Hematopoietic multipotent progenitor cell treated with erythropoietin and hydrocortisone succinate and interleukin-3 and kit ligand, for 8 days (in vitro differentiated cells): ENCODE measurements around the gene ACTN1.
"Not testable (repeated sequence)": the region's sequence is repeated elsewhere in the genome, so short reads cannot be mapped to it uniquely, and the experiment has no call there.

Experiments used
- DNase-seq: peaks from one replicate; pipeline ENCODE4 v3.0.0-alpha.2; 2015

ACTN1 gene

DNA sequence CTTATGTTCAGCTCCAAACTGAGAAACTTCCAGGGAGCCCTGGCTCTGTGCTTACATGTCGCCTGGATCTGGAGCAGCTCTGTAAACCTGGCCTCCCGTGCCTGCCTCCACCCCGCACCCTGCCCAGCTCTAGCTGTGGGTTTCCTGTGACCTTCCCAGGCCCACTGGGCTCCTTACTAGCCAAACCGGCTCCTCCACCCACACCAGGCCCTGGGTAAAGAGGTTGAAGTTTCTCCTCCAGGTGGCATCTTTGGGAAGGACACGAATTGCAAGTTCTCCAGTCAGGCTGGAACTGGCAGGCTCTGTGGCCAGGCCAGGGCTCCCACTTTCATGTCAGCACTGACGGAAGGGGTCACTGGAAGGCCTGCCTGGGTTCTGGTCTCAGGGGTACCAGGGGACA is 125.4 kb downstream of the ACTN1 start:
- no peak for DNase-seq

DNA sequence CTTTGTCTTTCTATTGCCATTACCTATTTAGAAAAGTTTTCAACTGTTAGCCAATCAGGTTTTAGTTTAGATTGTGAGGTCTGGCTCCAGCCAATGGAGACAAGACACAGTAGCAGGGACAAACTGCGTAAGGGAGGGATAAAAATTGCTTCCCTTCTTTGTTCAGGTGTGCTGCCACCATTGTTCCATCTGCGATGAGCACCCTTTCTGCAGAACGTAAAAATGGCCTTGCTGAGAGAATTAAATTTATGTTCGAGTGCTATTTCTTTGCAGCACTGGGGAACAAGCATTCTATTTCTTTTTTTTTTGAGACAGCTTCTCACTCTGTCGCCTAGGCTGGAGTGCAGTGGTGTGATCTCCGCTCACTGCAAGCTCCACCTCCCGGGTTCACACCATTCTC is 126.6 kb downstream of the ACTN1 start:
- not testable (repeated sequence) for DNase-seq

DNA sequence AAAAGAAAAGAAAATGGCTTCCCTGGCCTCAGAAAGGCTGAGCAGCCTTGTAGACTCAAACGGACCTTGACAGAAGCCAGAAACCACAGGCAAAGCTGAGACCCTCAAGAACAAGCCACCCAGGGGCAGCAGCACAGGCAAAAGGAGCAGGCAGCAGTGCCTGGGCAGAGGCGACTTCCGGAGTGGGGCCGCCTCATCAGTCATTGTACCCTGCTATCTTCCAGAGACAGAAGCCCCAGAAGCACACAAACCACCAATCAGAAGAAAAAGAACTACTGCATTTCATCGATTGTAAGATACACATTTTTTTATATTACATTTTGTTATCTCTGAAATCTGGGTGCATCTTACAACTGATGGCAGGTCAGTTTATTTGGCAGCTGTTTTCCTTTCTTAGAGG is 128.0 kb downstream of the ACTN1 start:
- DNase-seq, result peak; percentile 43

DNA sequence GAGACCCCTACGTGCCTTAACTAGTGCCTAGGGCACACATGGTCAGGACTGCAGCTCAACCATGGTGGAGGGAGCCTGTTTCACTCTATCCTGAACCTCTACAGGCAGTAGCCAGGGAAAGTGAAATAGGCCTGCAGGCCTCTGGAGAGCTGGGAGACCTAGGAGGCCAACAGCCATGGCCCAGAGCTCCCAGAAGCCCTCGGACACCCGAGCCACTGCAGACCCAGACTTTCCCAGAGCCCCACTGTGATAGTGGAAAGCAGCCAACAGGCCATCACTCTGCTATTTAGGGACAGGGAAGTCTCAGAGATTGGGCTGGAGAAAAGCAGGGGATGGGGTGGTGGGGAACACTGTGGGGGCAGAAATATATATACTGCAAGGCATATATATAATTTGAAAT is 129.7 kb downstream of the ACTN1 start:
- DNase-seq, result no peak

DNA sequence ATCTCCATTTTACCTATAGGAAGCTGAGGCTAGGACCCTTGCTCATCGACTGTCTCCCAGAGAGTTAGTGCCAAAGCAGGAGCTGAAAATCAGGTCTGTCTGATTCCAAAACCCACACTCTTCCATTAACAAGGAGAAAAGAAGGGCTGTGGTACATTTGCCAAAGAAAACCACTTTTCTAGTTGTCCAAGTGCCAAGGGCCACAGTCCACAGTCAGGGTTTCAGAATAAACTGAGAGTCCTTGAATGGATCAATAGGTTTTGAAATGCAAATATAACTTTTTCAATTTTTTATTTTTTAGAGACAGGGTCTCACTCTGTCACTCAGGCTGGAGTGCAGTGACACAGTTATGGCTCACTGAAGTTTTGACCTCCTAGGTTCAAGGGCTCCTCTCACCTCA is 130.8 kb downstream of the ACTN1 start:
- DNase-seq, result no peak

DNA sequence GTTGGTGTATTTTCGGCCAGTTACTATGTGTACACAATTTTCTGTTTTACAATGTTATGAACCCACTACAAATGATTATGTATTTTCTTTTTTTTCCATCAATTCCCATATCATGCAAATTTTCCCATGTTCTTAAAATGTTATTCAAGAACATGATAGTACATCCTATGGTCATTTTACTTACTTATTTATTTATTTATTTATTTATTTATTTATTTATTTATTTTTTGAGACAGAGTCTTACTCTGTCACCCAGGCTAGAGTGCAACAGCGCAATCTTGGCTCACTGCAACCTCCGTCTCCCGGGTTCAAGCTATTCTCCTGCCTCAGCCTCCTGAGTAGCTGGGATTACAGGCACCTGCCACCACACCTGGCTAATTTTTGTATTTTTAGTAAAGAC is 131.5 kb downstream of the ACTN1 start:
- DNase-seq, result not testable (repeated sequence)

DNA sequence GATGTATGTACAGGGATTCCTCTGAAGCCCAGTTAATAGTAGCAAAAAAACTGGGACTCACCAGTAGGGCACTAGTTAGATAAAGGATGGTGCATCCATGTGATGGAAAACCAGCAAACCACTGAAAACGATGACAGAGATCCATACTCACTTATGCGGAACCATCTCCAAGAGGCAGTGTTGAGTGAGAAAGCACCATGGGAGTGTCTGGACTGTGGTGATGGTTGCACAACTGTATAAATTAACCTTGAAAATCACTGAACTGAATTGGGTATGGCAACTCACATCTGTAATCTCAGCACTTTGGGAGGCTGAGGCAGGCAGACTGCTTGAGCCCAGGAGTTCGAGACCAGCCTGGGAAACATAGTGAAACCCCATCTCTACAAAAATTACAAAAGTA is 132.6 kb downstream of the ACTN1 start:
- no peak for DNase-seq

DNA sequence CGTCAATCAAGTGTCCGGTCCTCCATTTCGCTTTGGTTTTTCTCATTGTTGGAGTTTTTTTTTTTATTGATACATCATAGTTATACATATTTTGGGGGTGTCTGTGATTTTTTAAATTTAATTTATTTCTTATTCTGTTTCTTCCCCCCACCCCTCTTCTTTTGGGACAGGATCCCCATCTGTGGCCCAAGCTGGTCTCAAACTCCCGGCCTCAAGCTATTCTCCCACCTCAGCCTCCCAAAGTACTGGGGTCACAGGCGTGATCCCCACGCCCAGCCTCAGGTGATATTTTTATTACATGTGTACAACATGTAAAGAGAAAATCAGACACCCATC is 134.9 kb downstream of the ACTN1 start:
- DNase-seq, result no peak

DNA sequence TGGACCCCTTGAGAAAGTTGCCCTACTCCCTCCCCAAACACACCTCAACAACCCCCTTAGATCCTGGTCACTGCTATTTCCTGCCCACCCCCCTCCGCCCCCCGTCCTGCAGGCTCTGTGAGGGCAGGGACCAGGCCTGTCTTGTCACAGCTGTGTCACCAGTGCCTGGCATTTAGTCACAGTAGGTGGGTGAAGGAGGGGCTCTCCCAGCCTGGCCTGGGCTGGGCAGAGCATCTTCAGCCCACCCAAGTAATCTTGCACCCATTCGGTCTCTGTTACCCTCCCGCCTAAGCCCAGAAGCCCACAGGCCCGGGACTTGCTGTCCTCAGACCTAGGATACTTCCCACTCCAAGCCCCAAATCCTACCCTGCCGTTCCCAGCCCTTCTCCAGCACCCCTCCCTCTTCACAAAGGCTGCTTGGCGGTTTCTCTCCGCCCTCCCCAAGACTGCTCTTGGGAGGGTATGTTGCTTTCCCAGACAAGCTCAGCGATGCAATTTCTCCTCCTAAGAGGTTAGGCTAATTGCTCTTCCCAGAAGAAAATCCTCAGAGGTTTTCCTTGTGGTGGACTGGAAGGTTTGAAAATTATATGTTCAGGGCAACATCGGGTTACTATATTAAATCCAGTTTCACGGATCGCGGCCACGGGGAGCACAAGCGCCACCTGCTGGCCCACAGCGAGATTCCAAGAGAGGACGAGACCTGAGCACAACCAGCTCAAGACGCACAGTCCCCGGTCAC is 135.5 kb downstream of the ACTN1 start:
- peak; percentile 64 for DNase-seq

DNA sequence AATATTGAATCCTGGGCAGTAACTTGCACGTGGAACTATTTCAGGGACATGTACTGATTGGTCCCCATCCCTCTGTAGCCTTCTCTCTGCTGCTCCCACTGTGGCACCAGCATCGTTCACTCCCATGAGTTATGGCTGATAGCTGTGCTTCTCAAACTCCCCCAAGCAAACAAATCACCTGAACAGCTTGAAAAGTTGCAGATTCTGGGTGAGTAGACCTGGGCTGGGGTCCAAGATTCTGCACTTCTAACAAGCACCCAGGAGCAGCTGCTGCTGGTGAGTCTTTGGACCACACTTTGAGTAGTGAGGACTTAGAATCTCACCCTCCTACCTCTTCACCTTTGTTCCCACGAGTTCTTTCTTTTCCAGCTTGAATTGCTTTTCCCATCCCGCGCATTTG is 136.8 kb downstream of the ACTN1 start:
- no peak for DNase-seq

DNA sequence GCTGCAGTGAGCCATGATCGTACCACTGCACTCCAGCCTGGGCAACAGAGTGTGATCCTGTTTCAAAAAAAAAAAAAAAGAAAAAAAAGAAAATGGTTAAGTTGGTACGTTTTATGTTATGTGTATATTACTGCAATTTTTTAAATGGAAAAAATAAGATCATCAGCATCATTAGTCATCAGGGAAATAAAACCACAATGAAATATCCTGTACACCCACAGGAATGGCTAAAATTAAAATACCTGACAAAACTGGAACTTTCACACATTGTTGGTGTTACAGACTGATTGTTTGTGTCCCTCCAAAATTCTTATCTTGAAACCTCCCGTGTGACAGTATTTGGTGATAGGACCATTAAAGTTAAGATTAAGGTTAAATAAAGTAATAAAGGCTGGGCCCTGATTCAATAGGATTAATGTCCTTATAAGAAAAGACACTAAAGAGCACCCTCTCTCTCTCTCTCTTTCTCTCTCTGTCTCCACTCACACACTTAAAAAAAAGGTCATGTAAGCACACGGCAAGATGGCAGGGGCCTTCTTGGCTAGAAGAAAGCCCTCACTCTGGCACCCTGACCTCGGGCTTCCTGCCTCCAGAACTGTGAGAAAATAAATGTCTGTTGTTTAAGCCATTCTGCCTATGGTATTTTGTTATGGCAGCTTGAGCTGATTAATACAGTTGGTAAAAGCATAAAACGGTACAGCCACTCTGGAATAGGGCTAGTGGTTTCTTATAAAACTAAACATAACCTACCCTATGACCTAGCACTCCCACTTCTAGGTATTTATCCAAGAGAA is 137.9 kb downstream of the ACTN1 start:
- no peak for DNase-seq

DNA sequence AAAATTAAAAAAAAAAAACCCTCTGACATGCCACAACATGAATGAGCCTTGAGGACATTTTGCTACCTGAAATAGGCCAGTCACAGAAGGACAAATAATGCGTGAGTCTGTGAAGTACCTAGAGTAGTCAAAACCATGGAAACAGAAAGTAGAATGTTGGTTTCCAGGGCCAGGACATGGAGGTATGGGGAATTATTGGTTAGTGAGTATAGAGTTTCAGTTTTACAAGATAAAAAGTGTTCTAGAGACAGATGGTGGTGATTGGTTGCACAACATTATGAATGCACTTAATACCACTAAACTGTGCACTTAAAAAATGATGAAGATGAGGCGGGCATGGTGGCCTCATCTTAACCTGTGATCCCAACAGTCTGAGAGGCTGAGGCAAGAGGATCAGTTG is 138.6 kb downstream of the ACTN1 start:
- no peak for DNase-seq

DNA sequence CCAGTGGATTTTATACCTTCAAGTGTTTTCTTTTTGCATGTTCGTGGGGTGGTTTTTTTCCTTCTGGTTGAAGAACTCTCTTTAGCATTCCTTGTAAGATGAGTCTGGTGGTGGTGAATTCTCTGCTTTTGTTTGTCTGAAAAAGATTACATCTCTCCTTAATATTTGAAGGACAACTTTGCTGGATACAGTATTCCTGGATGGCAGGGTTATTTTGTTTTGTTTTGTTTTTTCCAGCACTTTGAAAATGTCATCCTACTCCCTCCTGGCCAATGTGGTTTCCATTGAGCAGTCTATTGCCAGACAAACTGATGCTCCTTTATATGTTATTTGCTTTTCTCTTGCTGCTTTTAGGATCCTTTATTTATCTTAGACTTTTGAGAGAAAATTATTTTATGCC is 143.0 kb downstream of the ACTN1 start:
- no peak for DNase-seq

DNA sequence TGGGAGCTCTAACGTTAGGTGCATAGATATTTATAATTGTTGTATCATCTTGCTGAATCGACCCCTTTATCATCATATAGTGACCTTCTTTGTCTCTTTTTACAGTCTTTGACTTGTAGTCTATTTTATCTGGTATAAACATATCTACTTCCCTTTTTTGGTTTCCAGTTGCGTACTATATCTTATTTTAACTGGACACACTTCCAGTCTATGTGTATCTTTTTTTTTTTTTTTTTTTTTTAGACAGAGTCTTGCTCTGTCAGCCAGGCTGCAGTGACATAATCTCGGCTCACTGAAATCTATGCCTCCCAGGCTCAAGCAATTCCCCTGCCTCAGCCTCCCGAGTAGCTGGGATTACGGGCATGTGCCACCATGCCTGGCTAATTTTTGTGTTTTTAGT is 144.3 kb downstream of the ACTN1 start:
- peak; percentile 40 for DNase-seq

DNA sequence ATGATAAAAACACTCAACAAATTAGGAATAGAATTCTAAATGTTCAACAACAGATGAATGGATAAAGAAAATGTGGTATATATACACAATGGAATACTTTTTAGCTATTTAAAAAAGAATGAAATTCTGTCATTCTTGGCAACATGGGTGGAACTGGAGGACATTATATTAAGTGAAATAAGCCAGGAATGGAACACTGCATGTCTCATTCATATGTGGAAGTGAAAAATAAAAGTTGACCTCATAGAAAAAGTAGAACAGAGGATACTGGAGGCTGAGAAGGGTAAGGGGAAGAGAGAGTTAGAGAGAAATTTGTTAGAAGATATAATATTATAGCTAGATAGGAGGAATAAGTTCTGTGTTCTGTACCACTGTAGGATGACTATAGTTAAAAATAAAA is 150.4 kb downstream of the ACTN1 start:
- DNase-seq, result no peak

DNA sequence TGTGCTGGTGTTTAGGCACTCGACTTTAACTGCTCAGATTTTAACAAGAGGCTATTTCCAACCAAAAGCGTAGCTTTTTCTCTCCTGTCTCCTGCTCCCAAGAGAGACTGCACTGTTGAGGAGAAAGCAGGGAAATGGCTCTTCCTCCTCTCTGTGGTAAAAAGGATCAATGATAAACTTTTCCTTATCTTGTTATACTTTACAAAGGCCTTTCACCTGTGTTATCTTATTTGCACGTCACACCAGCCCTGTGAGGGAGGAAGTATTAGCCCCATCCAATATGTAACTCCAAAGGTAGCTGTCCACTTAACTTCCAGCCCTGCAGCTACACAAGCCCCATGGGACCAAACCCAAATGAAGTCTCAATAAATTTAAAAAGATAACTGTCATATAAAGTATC is 153.4 kb downstream of the ACTN1 start:
- no peak for DNase-seq

DNA sequence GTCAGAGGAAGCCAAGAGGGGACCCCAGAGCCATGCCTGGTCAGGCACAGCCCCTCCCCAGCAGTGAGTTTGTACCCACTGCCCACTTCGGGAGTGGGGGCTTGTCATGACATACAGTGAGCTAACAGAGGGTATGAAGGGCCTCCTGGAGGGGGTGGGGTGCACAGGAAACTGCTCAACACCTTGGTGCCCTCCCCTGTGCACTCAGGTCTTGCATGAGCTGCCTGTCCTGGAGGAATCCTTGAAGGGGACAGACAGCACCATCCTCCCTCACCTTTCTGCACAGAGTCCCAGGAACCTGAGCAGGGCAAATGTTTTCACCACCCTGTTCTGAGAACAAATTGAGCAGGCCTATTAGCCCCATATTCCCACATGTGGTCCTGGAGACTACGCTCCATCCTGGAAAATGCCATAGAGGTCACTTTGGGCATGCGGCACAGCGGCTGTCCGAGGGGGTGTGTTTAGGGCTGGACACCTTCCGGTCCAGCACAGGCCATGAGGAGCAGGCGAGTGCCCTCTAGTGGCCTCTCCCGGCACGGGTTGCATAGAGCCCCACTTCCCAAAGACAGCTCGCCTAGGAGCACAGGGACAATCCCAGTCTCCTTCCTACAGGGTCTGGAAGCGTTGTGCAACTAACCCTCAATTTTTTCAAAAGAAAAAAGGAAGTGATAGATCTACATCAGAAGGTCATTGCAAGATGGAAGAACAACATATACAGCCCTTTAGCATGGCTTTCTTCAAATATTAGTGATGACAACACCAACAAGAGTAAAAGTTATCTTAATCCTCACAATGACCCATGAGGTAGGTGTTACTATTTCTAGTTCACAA is 154.4 kb downstream of the ACTN1 start:
- peak; percentile 68 for DNase-seq

DNA sequence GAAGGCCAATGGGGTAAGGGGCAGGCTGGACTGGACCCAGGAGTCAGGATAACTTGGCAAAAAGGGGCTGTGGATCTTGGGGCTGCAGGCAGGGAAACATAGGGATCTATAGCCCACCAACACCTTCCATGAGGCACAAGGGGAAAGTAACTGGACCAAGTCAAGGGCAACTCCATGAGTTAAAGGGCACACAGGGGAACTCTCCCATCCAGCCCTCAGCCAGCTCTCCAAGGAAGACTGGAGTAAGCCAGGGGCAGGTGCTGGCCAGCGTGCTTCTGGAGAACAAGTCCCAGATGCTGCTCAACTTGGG is 154.9 kb downstream of the ACTN1 start:
- no peak for DNase-seq
